ENCODE measurements around the gene THSD7B. TPM values are rescaled to one million over a fixed set of nuclear protein-coding genes. Genes with fewer than 3 reads are reported as not detected.

Gene THSD7B
- total RNA-seq, 4 donors from 2014 or later = 0.12 to 1.1 (median 0.39) TPM

GRCh38 chr2:137405496-137405895 is 640.2 kb downstream of the THSD7B start:
- 67 to 73% methylated on average over 6 to 7 of the region's 7 CpGs for WGBS, 2 donors (ENCODE audit: low coverage in 1 of 2)
- no peaks in the 10 kb centered on the region for H3K27me3 ChIP-seq
- no peak overlapping the region for H3K4me3 ChIP-seq

DNA sequence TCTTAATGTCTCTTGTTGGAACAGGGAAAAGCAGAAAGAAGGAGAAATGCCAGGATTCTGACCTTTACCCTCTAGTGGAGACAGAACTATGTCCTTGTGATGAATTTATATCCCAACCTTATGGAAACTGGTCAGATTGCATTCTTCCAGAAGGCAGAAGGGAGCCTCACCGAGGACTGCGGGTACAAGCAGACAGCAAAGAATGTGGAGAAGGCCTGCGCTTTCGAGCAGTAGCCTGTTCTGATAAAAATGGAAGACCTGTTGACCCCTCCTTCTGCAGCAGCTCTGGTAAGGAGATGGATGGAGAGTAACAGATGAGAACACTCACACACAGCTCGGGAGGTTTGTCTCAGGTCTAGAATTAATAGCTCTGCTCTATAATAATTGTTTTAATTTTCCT is 646.2 kb downstream of the THSD7B start:
- TF ChIP-seq POLR2A (IDR thresholded peaks at IDR 0.05) (no peak), EP300 (IDR thresholded peaks at IDR 0.05) (no peak), POLR2AphosphoS5 (IDR thresholded peaks at IDR 0.05) (no peak)
- TF ChIP-seq, protein P1, sequence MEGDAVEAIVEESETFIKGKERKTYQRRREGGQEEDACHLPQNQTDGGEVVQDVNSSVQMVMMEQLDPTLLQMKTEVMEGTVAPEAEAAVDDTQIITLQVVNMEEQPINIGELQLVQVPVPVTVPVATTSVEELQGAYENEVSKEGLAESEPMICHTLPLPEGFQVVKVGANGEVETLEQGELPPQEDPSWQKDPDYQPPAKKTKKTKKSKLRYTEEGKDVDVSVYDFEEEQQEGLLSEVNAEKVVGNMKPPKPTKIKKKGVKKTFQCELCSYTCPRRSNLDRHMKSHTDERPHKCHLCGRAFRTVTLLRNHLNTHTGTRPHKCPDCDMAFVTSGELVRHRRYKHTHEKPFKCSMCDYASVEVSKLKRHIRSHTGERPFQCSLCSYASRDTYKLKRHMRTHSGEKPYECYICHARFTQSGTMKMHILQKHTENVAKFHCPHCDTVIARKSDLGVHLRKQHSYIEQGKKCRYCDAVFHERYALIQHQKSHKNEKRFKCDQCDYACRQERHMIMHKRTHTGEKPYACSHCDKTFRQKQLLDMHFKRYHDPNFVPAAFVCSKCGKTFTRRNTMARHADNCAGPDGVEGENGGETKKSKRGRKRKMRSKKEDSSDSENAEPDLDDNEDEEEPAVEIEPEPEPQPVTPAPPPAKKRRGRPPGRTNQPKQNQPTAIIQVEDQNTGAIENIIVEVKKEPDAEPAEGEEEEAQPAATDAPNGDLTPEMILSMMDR (IDR thresholded peaks at IDR 0.05) = no peak
- Histone ChIP-seq H3K27me3 (no peaks in the 10 kb centered on the region), H3K27ac (no peak overlapping the region), H3K9me3 (no peaks in the 10 kb centered on the region), H3K36me3 (no peaks in the 10 kb centered on the region), H3K4me3 (no peak overlapping the region), H3K4me1 (no peaks in the 10 kb centered on the region)
- no peak for ATAC-seq
- 20 to 67% methylated on average over 1 to 5 of the region's 5 CpGs for WGBS, 2 donors (ENCODE audit: low coverage in 1 of 2)

More at GRCh38 chr2:137405496-137405895, 640.2 kb downstream of the THSD7B start:
- Histone ChIP-seq H3K27ac (no peak overlapping the region), H3K36me3 (no peaks in the 10 kb centered on the region), H3K9me3 (no peaks in the 10 kb centered on the region), H3K4me1 (no peaks in the 10 kb centered on the region)
- ATAC-seq = no peak
- TF ChIP-seq, protein P1 (IDR thresholded peaks at IDR 0.05) = no peak
- TF ChIP-seq EP300 (IDR thresholded peaks at IDR 0.05) (no peak), POLR2AphosphoS5 (IDR thresholded peaks at IDR 0.05) (no peak)

- no peaks in the 10 kb centered on the region for H3K9me3 ChIP-seq
Observed at GRCh38 chr2:137420744-137421143, 655.4 kb downstream of the THSD7B start.

DNA sequence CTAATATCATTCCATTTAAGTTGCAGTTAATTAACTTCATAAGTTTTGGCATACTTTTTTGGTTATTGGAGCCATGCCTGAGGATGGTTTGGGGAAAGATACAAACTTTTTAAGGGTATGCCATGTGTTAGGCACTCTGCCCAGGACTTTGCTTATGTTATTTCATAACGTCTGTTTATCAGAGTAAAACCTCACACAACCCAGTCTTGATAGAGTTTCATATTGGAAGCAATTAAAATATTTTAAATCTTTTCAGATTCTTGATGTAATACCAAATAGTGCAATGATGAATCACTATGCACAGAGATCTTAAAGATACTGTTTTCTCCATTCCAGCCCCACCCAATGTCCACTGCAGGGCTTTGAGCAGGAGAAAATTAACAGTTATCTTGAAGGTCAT is 669.8 kb downstream of the THSD7B start:
- Histone ChIP-seq H3K4me1 (peaks cover 0 to 6% (median 4%) of the 10 kb centered on the region in 3 donors), H3K9me3 (no peaks in the 10 kb centered on the region), H3K4me3 (no peak overlapping the region), H3K36me3 (no peaks in the 10 kb centered on the region), H3K27ac (no peak overlapping the region), H3K27me3 (no peaks in the 10 kb centered on the region)
- 8 to 18% methylated on average over 1 of the region's 1 CpG for WGBS, 2 donors (ENCODE audit: low coverage in 1 of 2)
- ATAC-seq = no peak
- TF ChIP-seq EP300 (IDR thresholded peaks at IDR 0.05) (no peak), POLR2AphosphoS5 (IDR thresholded peaks at IDR 0.05) (no peak), POLR2A (IDR thresholded peaks at IDR 0.05) (no peak)
- TF ChIP-seq, protein P1 (IDR thresholded peaks at IDR 0.05) = no peak

More at GRCh38 chr2:137420744-137421143, 655.4 kb downstream of the THSD7B start:
- Histone ChIP-seq H3K27ac (no peak overlapping the region), H3K36me3 (no peaks in the 10 kb centered on the region), H3K4me3 (no peak overlapping the region), H3K27me3 (no peaks in the 10 kb centered on the region), H3K4me1 (no peaks in the 10 kb centered on the region)
- TF ChIP-seq, protein P1 (IDR thresholded peaks at IDR 0.05) = no peak
- TF ChIP-seq POLR2A (IDR thresholded peaks at IDR 0.05) (no peak), POLR2AphosphoS5 (IDR thresholded peaks at IDR 0.05) (no peak), EP300 (IDR thresholded peaks at IDR 0.05) (no peak)
- 44 to 50% methylated on average over 3 of the region's 3 CpGs for WGBS, 2 donors (ENCODE audit: low coverage in 1 of 2)
- no peak for ATAC-seq

- Histone ChIP-seq H3K36me3 (no peaks in the 10 kb centered on the region), H3K27me3 (no peaks in the 10 kb centered on the region), H3K9me3 (no peaks in the 10 kb centered on the region), H3K27ac (no peak overlapping the region), H3K4me3 (no peak overlapping the region), H3K4me1 (peaks cover 0 to 6% (median 4%) of the 10 kb centered on the region in 3 donors)
- 82 to 90% methylated on average over 2 of the region's 2 CpGs for WGBS, 2 donors (ENCODE audit: low coverage in 1 of 2)
- ATAC-seq = no peak
- TF ChIP-seq, protein P1 (IDR thresholded peaks at IDR 0.05) = no peak
Observed at GRCh38 chr2:137437386-137437785, 672.0 kb downstream of the THSD7B start.
